ENCODE data around the gene OCSTAMP.

The OCSTAMP gene

GRCh38 chr20:46545077-46545826 is 5.2 kb downstream of the OCSTAMP start:
- H3K9me3 ChIP-seq (ENCODE audit: low read depth, low read length): no peaks in the 10 kb centered on the region
- TF ChIP-seq POLR2AphosphoS5 (IDR thresholded peaks at IDR 0.05; ENCODE audit: borderline replicate concordance, low read depth, low read length): no peak
- no peak overlapping the region for H3K4me3 ChIP-seq
- no peaks in the 10 kb centered on the region for H3K36me3 ChIP-seq (ENCODE audit: insufficient read depth, low read length)
- H3K27ac ChIP-seq: no peak overlapping the region
- no peak overlapping the region for H3K9ac ChIP-seq (ENCODE audit: insufficient read length)
- DNase-seq (ENCODE audit: low read depth, low spot score): no peak

- DNase-seq (ENCODE audit: low read depth, low spot score): no peak
- TF ChIP-seq EZH2 (IDR thresholded peaks at IDR 0.05) (no peak), FOXP2 (optimal IDR thresholded peaks at IDR 0.05; ENCODE audit: control extremely low read depth, extremely low read length, insufficient read depth) (no peak), POLR2AphosphoS5 (IDR thresholded peaks at IDR 0.05; ENCODE audit: borderline replicate concordance, low read depth, low read length) (no peak)
- H3K9ac ChIP-seq (ENCODE audit: insufficient read length): no peak overlapping the region
- no peak overlapping the region for H3K27ac ChIP-seq
- H3K9me3 ChIP-seq (ENCODE audit: low read depth, low read length): no peaks in the 10 kb centered on the region
- H3K4me3 ChIP-seq: no peak overlapping the region
- no peaks in the 10 kb centered on the region for H3K36me3 ChIP-seq (ENCODE audit: insufficient read depth, low read length)
Observed at GRCh38 chr20:46544576-46544975, 5.9 kb downstream of the OCSTAMP start.

DNA sequence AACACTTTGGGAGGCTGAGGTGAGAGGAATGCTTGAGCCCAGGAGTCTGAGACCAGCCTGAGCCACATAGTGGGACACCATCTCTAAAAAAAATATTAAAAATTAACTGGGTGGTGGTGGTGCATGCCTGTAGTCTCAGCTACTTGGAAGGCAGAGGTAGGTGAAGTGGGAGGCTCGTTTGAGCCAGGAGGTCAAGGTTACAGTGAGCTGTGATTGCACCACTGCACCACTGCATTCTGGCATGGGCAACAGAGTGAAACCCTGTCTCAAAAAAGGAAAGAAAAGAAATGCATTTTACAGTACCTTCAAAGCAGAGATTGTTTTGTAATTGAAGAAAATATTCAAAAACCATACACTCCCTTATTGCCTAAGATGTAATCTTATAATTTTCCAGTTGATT is 6.5 kb downstream of the OCSTAMP start:
- Histone ChIP-seq H3K36me3 (ENCODE audit: insufficient read depth, low read length) (no peaks in the 10 kb centered on the region), H3K9me3 (ENCODE audit: low read depth, low read length) (no peaks in the 10 kb centered on the region), H3K27ac (no peak overlapping the region), H3K9ac (ENCODE audit: insufficient read length) (no peak overlapping the region), H3K4me3 (no peak overlapping the region)
- TF ChIP-seq EZH2 (IDR thresholded peaks at IDR 0.05): no peak
- no peak for TF ChIP-seq POLR2AphosphoS5 (IDR thresholded peaks at IDR 0.05; ENCODE audit: borderline replicate concordance, low read depth, low read length)
- no peak for TF ChIP-seq FOXP2 (optimal IDR thresholded peaks at IDR 0.05; ENCODE audit: control extremely low read depth, extremely low read length, insufficient read depth)
- no peak for DNase-seq (ENCODE audit: low read depth, low spot score)

- no peak overlapping the region for H3K4me3 ChIP-seq
- no peaks in the 10 kb centered on the region for H3K36me3 ChIP-seq (ENCODE audit: insufficient read depth, low read length)
- TF ChIP-seq POLR2AphosphoS5 (IDR thresholded peaks at IDR 0.05; ENCODE audit: borderline replicate concordance, low read depth, low read length) (no peak), EZH2 (IDR thresholded peaks at IDR 0.05) (no peak)
- no peak overlapping the region for H3K27ac ChIP-seq
- DNase-seq (ENCODE audit: low read depth, low spot score): no peak
- H3K9me3 ChIP-seq (ENCODE audit: low read depth, low read length): no peaks in the 10 kb centered on the region
- H3K9ac ChIP-seq (ENCODE audit: insufficient read length): no peak overlapping the region
Observed at GRCh38 chr20:46543033-46543432, 7.4 kb downstream of the OCSTAMP start.

- TF ChIP-seq POLR2AphosphoS5 (IDR thresholded peaks at IDR 0.05; ENCODE audit: borderline replicate concordance, low read depth, low read length) (no peak), FOXP2 (optimal IDR thresholded peaks at IDR 0.05; ENCODE audit: control extremely low read depth, extremely low read length, insufficient read depth) (no peak), EZH2 (IDR thresholded peaks at IDR 0.05) (no peak)
- no peak overlapping the region for H3K9ac ChIP-seq (ENCODE audit: insufficient read length)
Observed at GRCh38 chr20:46541229-46541935, 9.1 kb downstream of the OCSTAMP start.

GRCh38 chr20:46539113-46539512 is 11.3 kb downstream of the OCSTAMP start:
- TF ChIP-seq POLR2AphosphoS5 (IDR thresholded peaks at IDR 0.05; ENCODE audit: borderline replicate concordance, low read depth, low read length): no peak
- no peak for TF ChIP-seq EZH2 (IDR thresholded peaks at IDR 0.05)
- TF ChIP-seq FOXP2 (optimal IDR thresholded peaks at IDR 0.05; ENCODE audit: control extremely low read depth, extremely low read length, insufficient read depth): no peak
- Histone ChIP-seq H3K36me3 (ENCODE audit: insufficient read depth, low read length) (no peaks in the 10 kb centered on the region), H3K9me3 (ENCODE audit: low read depth, low read length) (no peaks in the 10 kb centered on the region), H3K27ac (no peak overlapping the region), H3K9ac (ENCODE audit: insufficient read length) (no peak overlapping the region), H3K4me3 (no peak overlapping the region)
- DNase-seq (ENCODE audit: low read depth, low spot score): no peak

More at GRCh38 chr20:46541229-46541935, 9.1 kb downstream of the OCSTAMP start:
- H3K36me3 ChIP-seq (ENCODE audit: insufficient read depth, low read length): no peaks in the 10 kb centered on the region
- H3K27ac ChIP-seq: no peak overlapping the region
- no peak overlapping the region for H3K4me3 ChIP-seq
- no peaks in the 10 kb centered on the region for H3K9me3 ChIP-seq (ENCODE audit: low read depth, low read length)
- no peak for DNase-seq (ENCODE audit: low read depth, low spot score)

GRCh38 chr20:46530640-46531039 is 19.8 kb downstream of the OCSTAMP start:
- TF ChIP-seq EZH2 (IDR thresholded peaks at IDR 0.05): no peak
- no peak for TF ChIP-seq FOXP2 (optimal IDR thresholded peaks at IDR 0.05; ENCODE audit: control extremely low read depth, extremely low read length, insufficient read depth)
- no peak for TF ChIP-seq POLR2AphosphoS5 (IDR thresholded peaks at IDR 0.05; ENCODE audit: borderline replicate concordance, low read depth, low read length)
- Histone ChIP-seq H3K27ac (no peak overlapping the region), H3K9me3 (ENCODE audit: low read depth, low read length) (no peaks in the 10 kb centered on the region), H3K9ac (ENCODE audit: insufficient read length) (no peak overlapping the region), H3K36me3 (ENCODE audit: insufficient read depth, low read length) (no peaks in the 10 kb centered on the region), H3K4me3 (no peak overlapping the region)
- no peak for DNase-seq (ENCODE audit: low read depth, low spot score)

DNA sequence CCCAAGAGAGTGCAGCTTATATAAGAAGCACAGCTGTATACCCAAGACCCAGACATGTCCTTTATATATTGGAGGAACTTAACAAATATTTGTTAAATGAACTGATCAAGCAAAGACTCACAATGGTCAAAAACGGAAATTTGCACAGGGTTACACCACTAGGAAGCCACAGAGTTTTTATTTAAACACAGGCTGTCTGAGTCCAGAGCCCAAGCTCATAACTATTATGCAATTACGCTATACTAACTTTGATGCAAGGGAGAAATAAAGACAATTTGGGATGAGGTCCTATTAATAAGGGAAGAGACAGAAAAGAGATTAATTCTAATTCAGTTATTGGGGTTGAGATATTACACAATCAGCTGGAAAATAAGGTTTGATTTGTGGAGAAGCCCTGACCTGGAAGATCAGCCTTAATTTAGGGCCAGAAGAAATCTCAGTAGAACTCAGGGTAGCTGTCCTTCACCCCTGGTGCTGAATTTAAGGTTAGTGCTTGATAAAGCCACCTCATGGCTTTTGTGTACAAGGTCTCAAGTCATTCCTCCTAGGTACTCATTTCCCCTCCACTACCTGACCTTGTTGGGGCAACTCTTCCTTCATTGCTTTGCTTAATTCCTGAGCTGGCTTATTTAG is 26.6 kb downstream of the OCSTAMP start:
- Histone ChIP-seq H3K9me3 (ENCODE audit: low read depth, low read length) (no peaks in the 10 kb centered on the region), H3K9ac (ENCODE audit: insufficient read length) (no peak overlapping the region), H3K4me3 (no peak overlapping the region), H3K27ac (no peak overlapping the region), H3K36me3 (ENCODE audit: insufficient read depth, low read length) (no peaks in the 10 kb centered on the region)
- TF ChIP-seq EZH2 (IDR thresholded peaks at IDR 0.05) (no peak), POLR2AphosphoS5 (IDR thresholded peaks at IDR 0.05; ENCODE audit: borderline replicate concordance, low read depth, low read length) (no peak), FOXP2 (optimal IDR thresholded peaks at IDR 0.05; ENCODE audit: control extremely low read depth, extremely low read length, insufficient read depth) (no peak)
- no peak for DNase-seq (ENCODE audit: low read depth, low spot score)
